Neutrophil (primary cell): Measurements from ENCODE around the gene SERHL2.
"Not testable (repeated sequence)": the region's sequence is repeated elsewhere in the genome, so short reads cannot be mapped to it uniquely, and the experiment has no call there.

Experiments
- H3K27ac ChIP-seq: fragments of 200-600 bp; sonication (generic); 2 replicates; pipeline ENCODE4 v1.5.1; 2016; ENCODE audit warnings: mild to moderate bottlenecking, moderate library complexity
- H3K27me3 ChIP-seq: fragments of 200-600 bp; sonication (generic); 2 replicates; pipeline ENCODE4 v1.6.0; 2016; ENCODE audit warnings: mild to moderate bottlenecking
- H3K36me3 ChIP-seq: fragments of 200-600 bp; sonication (generic); 2 replicates; pipeline ENCODE4 v1.5.1; 2017
- H3K4me1 ChIP-seq, 2 experiments: fragments of 200-600 bp in 1 of 2; sonication (generic) in 1 of 2; 1 replicate in 1 of 2; 2 replicates in 1 of 2; pipeline versions ENCODE4 v1.5.1 to v1.6.1; 2013 to 2016; ENCODE audit warnings: low read depth in 1 of 2, low read length in 1 of 2, mild to moderate bottlenecking in 1 of 2, moderate library complexity in 1 of 2; ENCODE audit not compliant: control insufficient read depth in 1 of 2, insufficient read depth in 1 of 2
- H3K4me3 ChIP-seq, 2 experiments: fragments of 200-600 bp in 1 of 2; sonication (generic) in 1 of 2; 1 replicate in 1 of 2; 2 replicates in 1 of 2; pipeline ENCODE4 v1.5.1; 2013 to 2016; ENCODE audit warnings: low read depth in 1 of 2, low read length in 1 of 2, mild to moderate bottlenecking in 1 of 2, moderate library complexity in 1 of 2
- H3K9me3 ChIP-seq: fragments of 200-600 bp; sonication (generic); 2 replicates; pipeline ENCODE4 v1.5.1; 2016
- TF ChIP-seq, protein P1 (sequence below): fragments of 200-600 bp; sonication (generic); IDR thresholded peaks from 2 replicates; pipeline ENCODE4 v1.5.1; 2016; ENCODE audit warnings: antibody characterized with exemption

SERHL2 gene

GRCh38 chr22:42528591-42529307, 25.0 kb upstream of the SERHL2 start:
- H3K4me3 ChIP-seq: no peak overlapping the region
- H3K27me3 ChIP-seq: no peaks in the 10 kb centered on the region
- H3K4me1 ChIP-seq: no peaks in the 10 kb centered on the region
- no peaks in the 10 kb centered on the region for H3K9me3 ChIP-seq
- no peak overlapping the region for H3K27ac ChIP-seq
- TF ChIP-seq, protein P1, sequence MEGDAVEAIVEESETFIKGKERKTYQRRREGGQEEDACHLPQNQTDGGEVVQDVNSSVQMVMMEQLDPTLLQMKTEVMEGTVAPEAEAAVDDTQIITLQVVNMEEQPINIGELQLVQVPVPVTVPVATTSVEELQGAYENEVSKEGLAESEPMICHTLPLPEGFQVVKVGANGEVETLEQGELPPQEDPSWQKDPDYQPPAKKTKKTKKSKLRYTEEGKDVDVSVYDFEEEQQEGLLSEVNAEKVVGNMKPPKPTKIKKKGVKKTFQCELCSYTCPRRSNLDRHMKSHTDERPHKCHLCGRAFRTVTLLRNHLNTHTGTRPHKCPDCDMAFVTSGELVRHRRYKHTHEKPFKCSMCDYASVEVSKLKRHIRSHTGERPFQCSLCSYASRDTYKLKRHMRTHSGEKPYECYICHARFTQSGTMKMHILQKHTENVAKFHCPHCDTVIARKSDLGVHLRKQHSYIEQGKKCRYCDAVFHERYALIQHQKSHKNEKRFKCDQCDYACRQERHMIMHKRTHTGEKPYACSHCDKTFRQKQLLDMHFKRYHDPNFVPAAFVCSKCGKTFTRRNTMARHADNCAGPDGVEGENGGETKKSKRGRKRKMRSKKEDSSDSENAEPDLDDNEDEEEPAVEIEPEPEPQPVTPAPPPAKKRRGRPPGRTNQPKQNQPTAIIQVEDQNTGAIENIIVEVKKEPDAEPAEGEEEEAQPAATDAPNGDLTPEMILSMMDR: no peak
- no peaks in the 10 kb centered on the region for H3K36me3 ChIP-seq

DNA sequence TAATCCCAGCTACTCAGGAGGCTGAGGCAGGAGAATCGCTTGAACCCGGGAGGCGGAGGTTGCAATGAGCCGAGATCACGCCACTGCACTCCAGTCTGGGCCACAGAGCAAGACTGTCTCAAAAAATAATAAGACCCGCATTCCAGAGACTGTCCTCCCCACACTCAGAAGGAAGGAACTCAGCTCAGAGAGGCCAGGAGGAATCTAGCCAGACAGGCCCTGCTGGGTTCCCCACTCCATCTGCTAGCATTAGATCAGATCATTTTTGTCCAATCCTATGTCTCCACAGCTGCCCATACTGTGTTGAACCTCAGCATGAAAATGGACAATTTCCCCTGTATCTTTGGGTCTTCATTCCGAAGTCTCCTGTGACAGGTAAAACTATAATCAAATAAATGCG, 24.3 kb upstream of the SERHL2 start:
- H3K4me1 ChIP-seq, H3K9me3 ChIP-seq, H3K27me3 ChIP-seq, H3K27ac ChIP-seq, H3K4me3 ChIP-seq, H3K36me3 ChIP-seq: not testable (repeated sequence)

- not testable (repeated sequence) for H3K36me3 ChIP-seq, H3K27me3 ChIP-seq, H3K4me3 ChIP-seq, H3K4me1 ChIP-seq, H3K9me3 ChIP-seq, H3K27ac ChIP-seq
Observed at GRCh38 chr22:42531401-42532084, 22.2 kb upstream of the SERHL2 start.

DNA sequence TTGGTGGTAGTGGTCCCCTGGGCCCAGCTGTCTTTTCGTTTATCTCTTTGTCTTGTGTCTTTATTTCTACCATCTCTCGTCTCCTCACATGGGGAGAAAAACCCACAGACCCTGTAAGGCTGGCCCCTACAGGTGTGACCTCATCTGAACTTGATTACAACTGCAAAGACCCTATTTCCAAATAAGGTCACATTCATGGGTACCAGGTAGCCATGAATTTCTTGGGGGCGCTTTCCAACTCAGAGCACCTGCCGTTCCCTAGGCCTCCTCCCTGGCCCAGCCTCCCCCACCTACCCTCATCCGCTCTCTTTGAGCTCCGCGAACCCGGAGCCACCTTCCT, 20.1 kb upstream of the SERHL2 start:
- no peaks in the 10 kb centered on the region for H3K27me3 ChIP-seq
- no peak overlapping the region for H3K4me3 ChIP-seq
- H3K36me3 ChIP-seq: no peaks in the 10 kb centered on the region
- H3K4me1 ChIP-seq: no peaks in the 10 kb centered on the region
- no peak overlapping the region for H3K27ac ChIP-seq
- TF ChIP-seq, protein P1: no peak
- H3K9me3 ChIP-seq: no peaks in the 10 kb centered on the region

DNA sequence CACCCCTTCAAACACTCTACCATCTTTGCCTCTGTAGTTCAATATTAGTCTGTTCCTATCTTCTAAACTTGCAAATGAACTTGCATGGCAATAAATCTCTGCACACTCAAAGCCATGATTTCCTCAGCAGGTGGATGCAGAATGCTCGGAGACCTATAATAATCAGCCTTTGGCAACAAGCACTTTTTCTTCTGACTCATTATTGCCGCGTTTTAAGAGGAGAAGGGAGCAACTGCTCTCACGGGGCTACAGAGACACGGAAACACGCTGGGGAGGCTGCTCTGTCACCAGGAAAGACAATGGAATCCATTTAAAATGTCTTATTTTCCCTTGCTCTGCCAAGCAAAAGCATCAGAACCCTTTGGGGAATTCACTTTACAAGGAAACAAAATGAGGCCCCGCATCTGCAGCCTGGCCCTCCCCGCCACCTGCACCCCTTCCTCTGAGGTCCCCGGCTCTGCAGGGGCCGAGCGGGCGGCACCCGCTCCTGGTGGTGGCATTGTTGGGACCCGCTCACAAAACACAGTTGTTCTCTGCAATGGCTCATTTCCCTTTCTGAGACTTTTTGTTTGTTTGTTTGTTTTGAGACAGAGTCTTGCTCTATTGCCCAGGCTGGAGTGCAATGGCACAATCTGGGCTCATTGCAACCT, 18.5 kb upstream of the SERHL2 start:
- not testable (repeated sequence) for H3K27ac ChIP-seq, H3K27me3 ChIP-seq, H3K9me3 ChIP-seq, H3K4me3 ChIP-seq, H3K36me3 ChIP-seq, H3K4me1 ChIP-seq

- Histone ChIP-seq H3K27me3 (no peaks in the 10 kb centered on the region), H3K9me3 (no peaks in the 10 kb centered on the region), H3K4me3 (no peak overlapping the region), H3K4me1 (no peaks in the 10 kb centered on the region), H3K36me3 (no peaks in the 10 kb centered on the region), H3K27ac (no peak overlapping the region)
- TF ChIP-seq, protein P1: no peak
Observed at GRCh38 chr22:42536166-42536565, 17.6 kb upstream of the SERHL2 start.

DNA sequence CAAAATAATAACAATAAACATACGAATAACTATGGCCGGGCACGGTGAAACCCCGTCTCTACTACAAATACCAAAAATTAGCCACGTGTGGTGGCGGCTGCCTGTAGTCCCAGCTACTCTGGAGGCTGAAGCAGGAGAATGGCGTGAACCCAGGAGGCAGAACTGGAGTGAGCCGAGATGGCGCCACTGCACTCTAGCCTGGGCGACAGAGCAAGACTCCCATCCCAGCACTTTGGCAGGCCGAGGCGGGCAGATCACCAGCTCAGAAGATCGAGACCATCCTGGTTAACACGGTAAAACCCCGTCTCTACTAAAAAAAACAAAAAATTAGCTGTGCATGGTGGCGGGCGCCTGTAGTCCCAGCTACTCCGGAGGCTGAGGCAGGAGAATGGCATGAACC, 17.1 kb upstream of the SERHL2 start:
- H3K27ac ChIP-seq, H3K9me3 ChIP-seq, H3K36me3 ChIP-seq, H3K4me3 ChIP-seq, H3K27me3 ChIP-seq, H3K4me1 ChIP-seq: not testable (repeated sequence)

DNA sequence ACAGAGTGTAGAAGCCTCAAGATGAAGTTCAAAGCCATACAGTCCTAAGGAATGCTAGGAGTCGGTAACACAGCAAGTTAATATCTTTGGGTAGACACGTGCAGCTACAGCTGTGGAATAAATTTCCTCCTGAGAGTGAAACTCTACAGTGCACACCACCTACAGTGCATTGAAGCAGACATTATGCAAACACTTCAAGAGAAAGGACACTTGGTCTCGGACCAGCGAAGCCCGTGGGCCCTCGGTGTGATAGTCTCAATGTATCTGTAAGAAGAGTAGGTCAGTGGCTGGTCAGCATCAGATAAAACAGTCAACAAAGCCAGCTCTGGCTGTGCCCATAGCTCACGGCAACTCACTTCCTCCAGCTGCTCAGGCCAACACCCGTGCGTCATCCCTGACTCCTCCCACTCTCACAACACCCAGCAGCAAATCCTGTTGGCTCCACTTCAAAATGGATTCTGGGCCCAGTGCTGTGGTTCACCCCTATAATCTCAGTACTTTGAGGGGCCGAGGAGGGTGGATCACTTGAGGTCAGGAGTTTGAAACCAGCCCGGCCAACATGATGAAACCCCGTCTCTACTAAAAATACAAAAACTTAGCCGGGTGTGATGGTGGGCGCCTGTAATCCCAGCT, 16.4 kb upstream of the SERHL2 start:
- not testable (repeated sequence) for H3K36me3 ChIP-seq, H3K9me3 ChIP-seq, H3K4me1 ChIP-seq, H3K27ac ChIP-seq, H3K27me3 ChIP-seq, H3K4me3 ChIP-seq

DNA sequence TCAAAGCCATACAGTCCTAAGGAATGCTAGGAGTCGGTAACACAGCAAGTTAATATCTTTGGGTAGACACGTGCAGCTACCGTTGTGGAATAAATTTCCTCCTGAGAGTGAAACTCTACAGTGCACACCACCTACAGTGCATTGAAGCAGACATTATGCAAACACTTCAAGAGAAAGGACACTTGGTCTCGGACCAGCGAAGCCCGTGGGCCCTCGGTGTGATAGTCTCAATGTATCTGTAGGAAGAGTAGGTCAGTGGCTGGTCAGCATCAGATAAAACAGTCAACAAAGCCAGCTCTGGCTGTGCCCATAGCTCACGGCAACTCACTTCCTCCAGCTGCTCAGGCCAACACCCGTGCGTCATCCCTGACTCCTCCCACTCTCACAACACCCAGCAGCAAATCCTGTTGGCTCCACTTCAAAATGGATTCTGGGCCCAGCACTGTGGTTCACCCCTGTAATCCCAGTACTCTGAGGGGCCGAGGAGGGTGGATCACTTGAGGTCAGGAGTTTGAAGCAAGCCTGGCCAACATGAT, 14.5 kb upstream of the SERHL2 start:
- H3K4me1 ChIP-seq, H3K36me3 ChIP-seq, H3K4me3 ChIP-seq, H3K27me3 ChIP-seq, H3K9me3 ChIP-seq, H3K27ac ChIP-seq: not testable (repeated sequence)
